Progenitor cell of endocrine pancreas (in vitro differentiated cells): ENCODE data around the gene RCAN3. TPM values are rescaled to one million over a fixed set of nuclear protein-coding genes. Genes with fewer than 3 reads are reported as not detected.

Source experiments
- DNase-seq: peaks from one replicate; pipeline ENCODE4 v3.0.0; 2021; ENCODE audit warnings: low spot score; ENCODE audit not compliant: unreplicated experiment
- H3K27ac Mint-ChIP-seq: 2 replicates; pipeline ENCODE4 v1.8.0; 2021; ENCODE audit warnings: mild to moderate bottlenecking, moderate library complexity, mixed read lengths
- H3K27me3 Mint-ChIP-seq: 2 replicates; pipeline ENCODE4 v1.8.0; 2021; ENCODE audit warnings: mixed read lengths
- H3K36me3 Mint-ChIP-seq: 2 replicates; pipeline ENCODE4 v1.8.0; 2022; ENCODE audit warnings: mixed read lengths; ENCODE audit not compliant: insufficient read depth
- H3K4me1 Mint-ChIP-seq: 2 replicates; pipeline ENCODE4 v1.8.0; 2021; ENCODE audit warnings: low read depth, mixed read lengths
- H3K4me3 Mint-ChIP-seq: 2 replicates; pipeline ENCODE4 v1.8.0; 2021; ENCODE audit warnings: low read depth, mild to moderate bottlenecking, moderate library complexity, mixed read lengths
- H3K9me3 Mint-ChIP-seq: 2 replicates; pipeline ENCODE4 v1.8.0; 2021; ENCODE audit warnings: low read depth, mixed read lengths
- CTCF ChIP-seq: fragments of 200-600 bp; sonication (generic); IDR thresholded peaks from one replicate; pipeline ENCODE4 v1.5.0; 2021; ENCODE audit warnings: antibody characterized with exemption, mild to moderate bottlenecking; ENCODE audit not compliant: unreplicated experiment
- total RNA-seq: library from RNA; stranded (reverse); gene quantifications from 2 replicates; pipeline ENCODE4 v1.2.1, GENCODE V29; 2021

The RCAN3 gene
- total RNA-seq, 1 donor from 2014 or later, result 31.0 TPM

- H3K27me3 Mint-ChIP-seq, result peaks cover 15% of the 10 kb centered on the region
- H3K4me1 Mint-ChIP-seq, result no peaks in the 10 kb centered on the region
- no peak for TF ChIP-seq CTCF
- no peak for DNase-seq
- H3K36me3 Mint-ChIP-seq, result no peaks in the 10 kb centered on the region
- peaks cover 3% of the 10 kb centered on the region for H3K9me3 Mint-ChIP-seq
- no peak overlapping the region for H3K4me3 Mint-ChIP-seq
- H3K27ac Mint-ChIP-seq, result no peak overlapping the region
These were observed 81.6 kb downstream of the RCAN3 start for GRCh38 chr1:24584171-24584647.

GRCh38 chr1:24586119-24586518, 83.5 kb downstream of the RCAN3 start:
- H3K4me1 Mint-ChIP-seq, result no peaks in the 10 kb centered on the region
- no peaks in the 10 kb centered on the region for H3K36me3 Mint-ChIP-seq
- H3K4me3 Mint-ChIP-seq, result no peak overlapping the region
- no peak for TF ChIP-seq CTCF
- H3K27ac Mint-ChIP-seq, result no peak overlapping the region
- no peak for DNase-seq
- H3K27me3 Mint-ChIP-seq, result peaks cover 15% of the 10 kb centered on the region
- peaks cover 3% of the 10 kb centered on the region for H3K9me3 Mint-ChIP-seq

- Mint-ChIP-seq H3K4me3 (no peak overlapping the region), H3K36me3 (no peaks in the 10 kb centered on the region), H3K4me1 (peaks cover 3% of the 10 kb centered on the region), H3K27ac (no peak overlapping the region), H3K9me3 (peaks cover 2% of the 10 kb centered on the region), H3K27me3 (peaks cover 15% of the 10 kb centered on the region)
- no peak for DNase-seq
- peak; percentile 65 for TF ChIP-seq CTCF
These were observed 84.6 kb downstream of the RCAN3 start for GRCh38 chr1:24586970-24587820.

- H3K36me3 Mint-ChIP-seq, result no peaks in the 10 kb centered on the region
- no peak overlapping the region for H3K4me3 Mint-ChIP-seq
- no peak for DNase-seq
- no peaks in the 10 kb centered on the region for H3K9me3 Mint-ChIP-seq
- peaks cover 15% of the 10 kb centered on the region for H3K27me3 Mint-ChIP-seq
- H3K27ac Mint-ChIP-seq, result no peak overlapping the region
- H3K4me1 Mint-ChIP-seq, result peaks cover 3% of the 10 kb centered on the region
- TF ChIP-seq CTCF, result no peak
These were observed 85.9 kb downstream of the RCAN3 start for GRCh38 chr1:24588573-24588972.

- Mint-ChIP-seq H3K27ac (no peak overlapping the region), H3K27me3 (peaks cover 15% of the 10 kb centered on the region), H3K36me3 (no peaks in the 10 kb centered on the region), H3K4me1 (peaks cover 3% of the 10 kb centered on the region), H3K9me3 (no peaks in the 10 kb centered on the region), H3K4me3 (no peak overlapping the region)
- no peak for DNase-seq
- no peak for TF ChIP-seq CTCF
These were observed 86.6 kb downstream of the RCAN3 start for GRCh38 chr1:24589200-24589599.

Other genes with a start within 250 kb of the RCAN3 start
- 4.9 and 5.7 TPM in 2 replicates for gene GRHL3, start 183.5 kb upstream of the RCAN3 start, total RNA-seq
- 16.7 and 19.2 TPM in 2 replicates for gene STPG1, start 89.1 kb upstream of the RCAN3 start, total RNA-seq
- 13.1 and 13.5 TPM in 2 replicates for gene NIPAL3, start 87.0 kb upstream of the RCAN3 start, total RNA-seq
- 1.3 and 1.7 TPM in 2 replicates for gene NCMAP, start 53.3 kb downstream of the RCAN3 start, total RNA-seq
- gene SRRM1, start 140.5 kb downstream of the RCAN3 start, total RNA-seq, result 197 and 199 TPM in 2 replicates
- 90.4 TPM in 2 replicates for gene CLIC4, start 242.6 kb downstream of the RCAN3 start, total RNA-seq